Activated naive CD4-positive, alpha-beta T cell treated with anti-CD3 and anti-CD28 coated beads for 36 hours (primary cell): Measurements from ENCODE around the gene C1orf116. TPM values are rescaled to one million over a fixed set of nuclear protein-coding genes. Genes with fewer than 3 reads are reported as not detected.

Experiments
- CTCF ChIA-PET: fragments of 350-600 bp; sonication (Branson Sonifier 250); formaldehyde crosslinking; loops from one replicate; lab custom pipeline; 2021; ENCODE audit warnings: antibody characterized with exemption; lab: Charles Lee
- DNase-seq: peaks from one replicate; pipeline ENCODE4 v3.0.0-alpha.2; 2020
- H3K27ac Mint-ChIP-seq: one replicate; pipeline ENCODE4 v1.8.0; 2021; ENCODE audit warnings: mild to moderate bottlenecking, mixed read lengths
- H3K27me3 Mint-ChIP-seq: one replicate; pipeline ENCODE4 v1.8.0; 2021; ENCODE audit warnings: low read depth, mixed read lengths
- H3K36me3 Mint-ChIP-seq: one replicate; pipeline ENCODE4 v1.8.0; 2021; ENCODE audit warnings: low read depth, mixed read lengths
- H3K4me1 Mint-ChIP-seq: one replicate; pipeline ENCODE4 v1.8.0; 2021; ENCODE audit warnings: low read depth, mixed read lengths
- H3K4me3 Mint-ChIP-seq: one replicate; pipeline ENCODE4 v1.8.0; 2021; ENCODE audit warnings: mild to moderate bottlenecking, moderate library complexity, mixed read lengths
- H3K9me3 Mint-ChIP-seq: one replicate; pipeline ENCODE4 v1.8.0; 2021; ENCODE audit warnings: mixed read lengths
- intact Hi-C: fragments of 100-400 bp; cut with micrococcal nuclease; formaldehyde crosslinking; loops from one replicate; pipeline ENCODE4 v1.15.1; 2023
- total RNA-seq, 2 experiments: library from RNA; stranded (reverse); gene quantifications; one replicate each; pipeline ENCODE4 v1.2.3, GENCODE V29; 2021

Gene C1orf116
- total RNA-seq, 2 experiments from 2014 or later: not detected

DNA sequence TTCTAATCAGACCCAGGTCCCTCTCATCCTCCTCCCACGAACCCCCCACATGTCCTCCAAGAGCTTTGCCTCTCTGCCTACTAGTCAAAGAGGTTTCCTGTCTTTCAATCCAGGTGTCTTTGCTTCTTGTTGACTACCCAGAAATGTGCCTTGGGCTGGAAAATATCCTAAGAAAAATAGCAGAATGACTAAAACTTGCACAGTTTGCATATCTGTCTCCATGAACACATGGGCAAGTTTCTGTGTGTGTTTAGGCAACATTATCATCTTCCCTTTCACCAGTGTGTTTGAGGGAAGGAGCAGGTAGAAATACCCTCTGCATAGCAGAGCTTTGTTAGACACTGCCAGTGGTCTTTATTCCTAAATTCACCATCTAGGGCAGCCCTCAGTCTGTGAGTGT is 1.5 kb downstream of the C1orf116 start:
- CTCF ChIA-PET: interaction anchor here (2.2 kb wide), 1 partner anchor 18 kb away, joined by 7 read pairs; no protein-coding TSS in a partner anchor
- H3K4me1 Mint-ChIP-seq: no peaks in the 10 kb centered on the region
- H3K4me3 Mint-ChIP-seq: no peak overlapping the region
- H3K9me3 Mint-ChIP-seq: no peaks in the 10 kb centered on the region
- H3K27me3 Mint-ChIP-seq: peaks cover 24% of the 10 kb centered on the region
- no peak overlapping the region for H3K27ac Mint-ChIP-seq
- intact Hi-C loops: no loop called here
- H3K36me3 Mint-ChIP-seq: no peaks in the 10 kb centered on the region
- DNase-seq: no peak

GRCh38 chr1:207030522-207031009 is 2.0 kb downstream of the C1orf116 start:
- CTCF ChIA-PET: interaction anchor here (2.2 kb wide), 1 partner anchor 18 kb away, joined by 7 read pairs; no protein-coding TSS in a partner anchor
- peaks cover 24% of the 10 kb centered on the region for H3K27me3 Mint-ChIP-seq
- no peak overlapping the region for H3K4me3 Mint-ChIP-seq

DNA sequence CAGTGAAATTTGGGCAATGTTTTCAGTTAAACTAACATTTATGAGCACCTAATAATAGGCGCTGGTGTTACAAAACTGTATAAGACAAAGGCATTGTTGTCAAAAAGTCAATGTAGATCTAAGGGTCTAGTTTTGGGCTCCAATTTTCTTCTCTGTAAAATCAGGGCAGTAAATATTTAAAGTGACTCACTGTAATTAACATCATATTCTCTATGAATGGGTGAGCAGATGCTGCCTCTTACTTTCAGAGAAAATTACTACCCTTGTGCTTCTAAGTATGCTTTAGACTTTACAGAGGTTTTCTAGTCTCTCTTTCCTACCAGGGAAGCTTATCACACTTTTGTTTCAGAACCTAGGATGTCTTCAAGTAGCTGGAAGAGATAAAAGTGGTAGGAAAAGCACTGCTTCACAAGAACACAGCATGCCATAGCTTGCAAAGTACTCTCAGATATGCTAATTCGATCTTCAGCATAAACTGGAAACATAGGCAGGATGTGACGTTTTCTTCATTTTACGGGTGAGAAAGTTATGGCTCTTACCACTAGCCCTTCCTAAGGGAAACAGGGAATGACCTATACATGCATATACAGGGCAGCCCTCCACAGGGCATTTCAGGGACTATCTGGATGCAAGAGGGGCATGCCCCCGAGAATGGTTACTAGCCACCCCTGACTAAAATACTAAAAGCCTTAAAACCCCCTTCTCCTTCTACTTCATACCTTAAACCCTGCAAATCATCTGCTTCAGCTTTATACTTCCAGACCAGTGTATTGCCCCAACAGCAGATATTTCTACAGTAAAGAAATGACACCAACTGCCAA is 2.6 kb downstream of the C1orf116 start:
- no peak for DNase-seq
- Mint-ChIP-seq H3K4me1 (no peaks in the 10 kb centered on the region), H3K4me3 (no peak overlapping the region), H3K9me3 (no peaks in the 10 kb centered on the region), H3K27me3 (peaks cover 24% of the 10 kb centered on the region), H3K36me3 (no peaks in the 10 kb centered on the region), H3K27ac (no peak overlapping the region)
- CTCF ChIA-PET: interaction anchor here (1.4 to 2.2 kb wide), 2 partner anchors 19 to 24 kb away, joined by 3 to 7 read pairs; no protein-coding TSS in a partner anchor
- intact Hi-C loops: no loop called here

More at GRCh38 chr1:207030522-207031009, 2.0 kb downstream of the C1orf116 start:
- Mint-ChIP-seq H3K27ac (no peak overlapping the region), H3K36me3 (no peaks in the 10 kb centered on the region), H3K4me1 (no peaks in the 10 kb centered on the region), H3K9me3 (no peaks in the 10 kb centered on the region)
- no peak for DNase-seq
- intact Hi-C loops: no loop called here

GRCh38 chr1:207028884-207029650 is 3.5 kb downstream of the C1orf116 start:
- peaks cover 23% of the 10 kb centered on the region for H3K27me3 Mint-ChIP-seq
- no peaks in the 10 kb centered on the region for H3K36me3 Mint-ChIP-seq
- intact Hi-C loops: no loop called here
- H3K4me3 Mint-ChIP-seq: no peak overlapping the region
- peaks cover 3% of the 10 kb centered on the region for H3K4me1 Mint-ChIP-seq
- H3K27ac Mint-ChIP-seq: no peak overlapping the region
- no peak for DNase-seq
- CTCF ChIA-PET: interaction anchor here (0.6 to 2.2 kb wide), 3 partner anchors 19 to 551 kb away, joined by 3 to 7 read pairs (median 3); no protein-coding TSS in a partner anchor
- no peaks in the 10 kb centered on the region for H3K9me3 Mint-ChIP-seq

- intact Hi-C loops: no loop called here
- Mint-ChIP-seq H3K4me1 (peaks cover 3% of the 10 kb centered on the region), H3K27ac (no peak overlapping the region), H3K36me3 (no peaks in the 10 kb centered on the region), H3K9me3 (no peaks in the 10 kb centered on the region), H3K27me3 (peaks cover 21% of the 10 kb centered on the region), H3K4me3 (no peak overlapping the region)
- CTCF ChIA-PET: interaction anchor here (1.1 to 1.4 kb wide), 3 partner anchors 9 to 51 kb away, joined by 3 read pairs; no protein-coding TSS in a partner anchor
- no peak for DNase-seq
Measured at GRCh38 chr1:207027921-207028320, 4.6 kb downstream of the C1orf116 start.

GRCh38 chr1:207027206-207027777 is 5.3 kb downstream of the C1orf116 start:
- H3K27me3 Mint-ChIP-seq: peaks cover 18% of the 10 kb centered on the region
- no peak overlapping the region for H3K27ac Mint-ChIP-seq
- CTCF ChIA-PET: interaction anchor here (1.1 to 1.4 kb wide), 4 partner anchors 10 to 51 kb away, joined by 3 to 5 read pairs (median 3); no protein-coding TSS in a partner anchor
- H3K4me3 Mint-ChIP-seq: no peak overlapping the region
- DNase-seq: no peak
- no peaks in the 10 kb centered on the region for H3K9me3 Mint-ChIP-seq
- H3K36me3 Mint-ChIP-seq: no peaks in the 10 kb centered on the region
- intact Hi-C loops: no loop called here
- H3K4me1 Mint-ChIP-seq: peaks cover 3% of the 10 kb centered on the region

- Mint-ChIP-seq H3K9me3 (no peaks in the 10 kb centered on the region), H3K4me3 (no peak overlapping the region), H3K4me1 (peaks cover 3% of the 10 kb centered on the region), H3K27ac (no peak overlapping the region), H3K36me3 (no peaks in the 10 kb centered on the region), H3K27me3 (peaks cover 7% of the 10 kb centered on the region)
- CTCF ChIA-PET: interaction anchor here (0.6 to 1.2 kb wide), 2 partner anchors 9 to 44 kb away, joined by 3 to 5 read pairs; no protein-coding TSS in a partner anchor
- DNase-seq: no peak
- intact Hi-C loops: no loop called here
Measured at GRCh38 chr1:207026104-207026534, 6.4 kb downstream of the C1orf116 start.

DNA sequence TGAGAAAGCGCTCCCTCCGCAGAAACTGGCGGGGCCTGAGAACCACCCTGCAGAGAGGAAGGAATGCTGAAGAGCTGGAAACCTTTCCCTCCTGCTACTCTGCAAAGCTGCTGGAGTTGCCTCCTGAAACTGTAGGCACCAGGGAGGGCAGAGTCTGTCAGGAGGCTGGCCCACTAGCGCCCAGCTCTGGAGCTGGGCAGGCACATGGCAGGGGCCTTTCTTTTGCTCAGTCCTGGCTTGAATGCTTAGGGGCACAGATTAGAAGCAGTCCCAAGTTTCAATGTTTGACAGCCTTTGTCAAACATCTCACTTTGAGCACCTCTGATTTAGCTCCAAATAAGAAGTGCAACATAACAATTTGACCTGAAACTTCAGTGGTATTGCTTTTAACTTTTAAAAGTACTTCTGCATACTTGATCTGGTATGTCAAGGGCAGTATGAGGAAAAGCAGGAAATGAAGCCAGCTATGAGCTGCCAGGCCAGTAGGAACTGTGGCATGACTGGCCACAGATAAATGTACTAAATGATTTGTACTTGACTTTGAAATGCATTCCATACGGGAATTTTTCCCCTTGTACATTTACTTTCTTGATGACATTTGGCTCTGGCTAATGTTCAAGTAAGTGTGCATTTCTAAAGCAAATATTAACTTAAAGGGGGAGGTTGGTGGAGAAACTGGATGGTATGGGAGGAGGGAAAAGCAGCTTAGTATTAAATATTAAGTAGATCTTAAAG is 7.2 kb downstream of the C1orf116 start:
- intact Hi-C loops: no loop called here
- no peaks in the 10 kb centered on the region for H3K36me3 Mint-ChIP-seq
- H3K9me3 Mint-ChIP-seq: no peaks in the 10 kb centered on the region
- no peak overlapping the region for H3K4me3 Mint-ChIP-seq
- DNase-seq: no peak
- H3K27me3 Mint-ChIP-seq: peaks cover 5% of the 10 kb centered on the region
- H3K4me1 Mint-ChIP-seq: peaks cover 3% of the 10 kb centered on the region
- no peak overlapping the region for H3K27ac Mint-ChIP-seq
- CTCF ChIA-PET: interaction anchor here (0.6 kb wide), 1 partner anchor 213 kb away, joined by 3 read pairs; no protein-coding TSS in a partner anchor

DNA sequence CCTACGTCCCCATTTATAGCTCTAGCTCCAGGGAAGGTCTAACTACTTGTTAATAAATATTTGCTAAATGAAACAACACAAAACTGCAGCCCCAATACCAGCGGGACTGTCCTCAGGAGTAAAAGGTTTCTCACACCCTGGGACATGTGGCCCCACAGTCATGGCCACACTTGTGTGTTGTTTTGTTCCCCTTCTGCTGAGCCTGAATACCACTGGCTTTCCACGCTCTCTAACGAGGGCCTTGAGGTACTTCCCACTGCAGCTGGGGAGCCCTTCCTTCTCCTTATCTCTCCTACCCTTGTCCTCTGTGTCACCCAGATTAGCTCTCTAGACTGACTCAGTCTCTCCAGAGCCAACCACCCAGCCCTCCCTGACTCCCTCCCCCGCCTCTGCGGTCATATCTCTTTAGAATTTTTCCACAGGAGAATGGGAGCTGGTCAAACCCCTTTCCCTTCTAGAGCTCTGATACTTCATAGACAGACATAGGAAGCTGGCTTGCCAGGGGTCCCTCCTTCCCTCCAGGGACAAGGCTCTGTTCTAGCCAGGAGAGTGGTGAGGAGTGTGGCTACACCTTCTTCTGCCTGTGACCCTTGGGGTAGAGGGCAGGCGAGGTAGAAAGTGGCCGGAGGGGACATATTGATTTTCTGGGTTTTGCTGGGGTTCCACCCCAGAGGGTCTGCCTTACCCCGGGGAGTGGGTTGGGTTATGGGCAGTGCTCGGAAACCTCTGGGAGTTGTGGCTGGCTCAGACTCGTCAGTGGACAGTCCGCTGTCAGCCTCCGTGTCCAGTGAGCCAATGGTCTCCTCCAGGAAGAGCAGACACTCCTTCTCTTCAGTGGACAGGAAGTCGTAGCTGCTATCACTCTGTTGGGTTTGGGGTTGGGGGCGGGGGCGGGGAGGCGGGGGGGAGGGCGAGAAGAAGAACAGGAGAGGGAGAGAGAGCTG is 8.1 kb downstream of the C1orf116 start:
- CTCF ChIA-PET: interaction anchor here (0.6 kb wide), 1 partner anchor 214 kb away, joined by 3 read pairs; no protein-coding TSS in a partner anchor
- H3K4me1 Mint-ChIP-seq: peaks cover 3% of the 10 kb centered on the region
- intact Hi-C loops: no loop called here
- H3K9me3 Mint-ChIP-seq: no peaks in the 10 kb centered on the region
- no peak overlapping the region for H3K27ac Mint-ChIP-seq
- no peaks in the 10 kb centered on the region for H3K36me3 Mint-ChIP-seq
- DNase-seq: no peak
- no peak overlapping the region for H3K4me3 Mint-ChIP-seq
- peaks cover 5% of the 10 kb centered on the region for H3K27me3 Mint-ChIP-seq

- Mint-ChIP-seq H3K9me3 (no peaks in the 10 kb centered on the region), H3K27me3 (no peaks in the 10 kb centered on the region), H3K36me3 (no peaks in the 10 kb centered on the region), H3K4me1 (peaks cover 3% of the 10 kb centered on the region), H3K27ac (no peak overlapping the region), H3K4me3 (no peak overlapping the region)
- CTCF ChIA-PET: interaction anchor here (0.7 to 3.2 kb wide), 3 partner anchors 10 to 55 kb away, joined by 3 to 9 read pairs (median 5); partner anchors contain the start of gene C1orf116
- intact Hi-C loops: no loop called here
- DNase-seq: no peak
Measured at GRCh38 chr1:207022996-207023679, 9.4 kb downstream of the C1orf116 start.
